Epithelial cell of proximal tubule (primary cell): ENCODE data around the gene HMOX2. TPM values are rescaled to one million over a fixed set of nuclear protein-coding genes. Genes with fewer than 3 reads are reported as not detected.

Source experiments
- DNase-seq: peaks from one replicate; pipeline ENCODE4 v3.0.0-alpha.2; 2011; ENCODE audit warnings: low read depth
- H3K4me3 ChIP-seq: 2 replicates; pipeline ENCODE4 v1.5.1; 2011; ENCODE audit warnings: low read depth, mild to moderate bottlenecking, low read length
- CTCF ChIP-seq: conservative IDR thresholded peaks from 2 replicates; pipeline ENCODE4 v1.5.1; 2012; ENCODE audit warnings: low read depth, mild to moderate bottlenecking, low read length
- total RNA-seq: library from RNA; depleted of rRNA; stranded (reverse); fragments of >200 nt; gene quantifications from 2 replicates; pipeline ENCODE4 v1.2.3, GENCODE V29; 2015

The HMOX2 gene
- total RNA-seq, 1 donor from 2014 or later, result 75.9 TPM

GRCh38 chr16:4520913-4521312, 44.7 kb downstream of the HMOX2 start:
- H3K4me3 ChIP-seq, result no peak overlapping the region
- no peak for TF ChIP-seq CTCF
- no peak for DNase-seq

GRCh38 chr16:4522051-4522581, 45.9 kb downstream of the HMOX2 start:
- no peak for DNase-seq
- no peak overlapping the region for H3K4me3 ChIP-seq
- TF ChIP-seq CTCF, result no peak

GRCh38 chr16:4523686-4524085, 47.5 kb downstream of the HMOX2 start:
- no peak for TF ChIP-seq CTCF
- H3K4me3 ChIP-seq, result no peak overlapping the region
- no peak for DNase-seq

- DNase-seq, result no peak
- TF ChIP-seq CTCF, result no peak
- no peak overlapping the region for H3K4me3 ChIP-seq
These were observed 48.4 kb downstream of the HMOX2 start for GRCh38 chr16:4524571-4524970.

GRCh38 chr16:4525069-4525468, 48.9 kb downstream of the HMOX2 start:
- no peak for DNase-seq
- no peak overlapping the region for H3K4me3 ChIP-seq
- no peak for TF ChIP-seq CTCF

GRCh38 chr16:4525634-4526277, 49.6 kb downstream of the HMOX2 start:
- no peak overlapping the region for H3K4me3 ChIP-seq
- no peak for DNase-seq
- TF ChIP-seq CTCF, result no peak
